Heart left ventricle (tissue), 13 donors: ENCODE measurements around the gene SEL1L.

Experiments
- POLR2A ChIP-seq, 2 donors: fragments of 450-650 bp; IDR thresholded peaks; one replicate each; pipeline ENCODE4 v1.6.1; 2017; ENCODE audit warnings: antibody characterized with exemption in 2 of 2, mild to moderate bottlenecking in 2 of 2, moderate library complexity in 2 of 2
- TF ChIP-seq, protein P1 (sequence below), 12 donors: fragments of 200-600 bp; sonication (generic) in 4 of 12; IDR thresholded peaks; one replicate each; pipeline versions ENCODE4 v1.5.0 to v1.8.0; 2018 to 2022; ENCODE audit warnings: antibody characterized with exemption in 12 of 12, mild to moderate bottlenecking in 5 of 12
- donor health status: ischemic (EF 13 %, LVEDD 7.1; RV severe dilation, severe dysfunction).
- donor health status: DM: no; HTN: yes; CAD: no.
- donor health status: DM: no; HTN: no; CAD: no.
- donor health status: ischemic (EF 25% LVEDD 6.9; RV normal size, moderate dysfunction).
- donor health status: ischemic (EF 25% LVEDD 5.7; RV mildly dilated, moderate dysfunction).
- donor health status: ischemic (EF 35%, LVEDD 5.7; RV mildly dilated, moderate dysfunction).
- donor health status: nonischemic (EF 11% LVEDD 7.7; RV severe dilation, severe dysfunction).
- donor health status: DM: yes; HTN: yes; CAD: no.
- donor health status: PGD.
- donor health status: ischemic (EF 29% LVEDD 5.4; RV normal size, mild dysfunction).
- donor health status: nonischemic (EF 23%, LVEDD 6.1; RV moderate dilation, normal function).

DNA sequence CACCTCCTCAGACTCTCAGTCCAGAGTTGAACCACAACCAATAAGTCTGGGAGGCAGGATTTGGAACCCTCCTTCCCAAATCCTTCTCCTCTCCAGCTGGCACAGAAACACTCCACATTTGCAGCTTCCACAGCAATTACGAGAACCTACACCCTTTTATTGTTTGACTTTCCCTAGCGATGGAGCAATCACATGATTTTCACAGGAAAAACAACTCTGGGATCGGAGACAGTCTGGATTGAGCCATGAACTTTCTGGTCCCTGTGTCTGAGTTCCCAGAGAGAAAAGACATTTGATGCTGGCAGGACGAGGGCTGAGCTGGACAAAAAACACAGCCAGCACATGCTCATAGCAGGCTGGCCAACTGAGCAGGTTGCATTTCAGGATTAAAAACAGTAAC lies 84.5 kb downstream of the SEL1L start:
- TF ChIP-seq POLR2A (IDR thresholded peaks at IDR 0.05), result no peak
- TF ChIP-seq, protein P1, sequence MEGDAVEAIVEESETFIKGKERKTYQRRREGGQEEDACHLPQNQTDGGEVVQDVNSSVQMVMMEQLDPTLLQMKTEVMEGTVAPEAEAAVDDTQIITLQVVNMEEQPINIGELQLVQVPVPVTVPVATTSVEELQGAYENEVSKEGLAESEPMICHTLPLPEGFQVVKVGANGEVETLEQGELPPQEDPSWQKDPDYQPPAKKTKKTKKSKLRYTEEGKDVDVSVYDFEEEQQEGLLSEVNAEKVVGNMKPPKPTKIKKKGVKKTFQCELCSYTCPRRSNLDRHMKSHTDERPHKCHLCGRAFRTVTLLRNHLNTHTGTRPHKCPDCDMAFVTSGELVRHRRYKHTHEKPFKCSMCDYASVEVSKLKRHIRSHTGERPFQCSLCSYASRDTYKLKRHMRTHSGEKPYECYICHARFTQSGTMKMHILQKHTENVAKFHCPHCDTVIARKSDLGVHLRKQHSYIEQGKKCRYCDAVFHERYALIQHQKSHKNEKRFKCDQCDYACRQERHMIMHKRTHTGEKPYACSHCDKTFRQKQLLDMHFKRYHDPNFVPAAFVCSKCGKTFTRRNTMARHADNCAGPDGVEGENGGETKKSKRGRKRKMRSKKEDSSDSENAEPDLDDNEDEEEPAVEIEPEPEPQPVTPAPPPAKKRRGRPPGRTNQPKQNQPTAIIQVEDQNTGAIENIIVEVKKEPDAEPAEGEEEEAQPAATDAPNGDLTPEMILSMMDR (IDR thresholded peaks at IDR 0.05), result no peak
